OCI-LY1 (cell line): ENCODE results near the gene CD300C.

ENCODE experiments used
- H2AFZ ChIP-seq: fragments of 200-600 bp; sonication (generic), shearing (Covaris generic); 2 replicates; pipeline ENCODE4 v1.6.0; 2014; ENCODE audit warnings: antibody characterized with exemption, mild to moderate bottlenecking, low read length
- H3F3A ChIP-seq: fragments of 200-600 bp; sonication (generic), shearing (Covaris generic); 2 replicates; pipeline ENCODE4 v1.6.0; 2014; ENCODE audit warnings: mild to moderate bottlenecking, antibody characterized with exemption, low read length, moderate library complexity; ENCODE audit not compliant: insufficient read depth
- H3K27ac ChIP-seq: fragments of 200-600 bp; sonication (generic); 2 replicates; pipeline ENCODE4 v1.5.1; 2014; ENCODE audit warnings: low read length, mixed run types, mild to moderate bottlenecking, low read depth; ENCODE audit not compliant: poor library complexity, severe bottlenecking
- H3K27me3 ChIP-seq: fragments of 200-600 bp; sonication (generic); 2 replicates; pipeline ENCODE4 v1.6.0; 2014; ENCODE audit warnings: antibody characterized with exemption, mild to moderate bottlenecking, low read length, moderate library complexity; ENCODE audit not compliant: insufficient read depth
- H3K36me3 ChIP-seq: fragments of 200-600 bp; sonication (generic); 2 replicates; pipeline ENCODE4 v1.6.1; 2014; ENCODE audit warnings: mild to moderate bottlenecking, antibody characterized with exemption, low read length, moderate library complexity, mixed read lengths; ENCODE audit not compliant: insufficient read depth
- H3K4me1 ChIP-seq: fragments of 200-600 bp; sonication (generic); 2 replicates; pipeline ENCODE4 v1.5.1; 2014; ENCODE audit warnings: mild to moderate bottlenecking, low read length, moderate library complexity; ENCODE audit not compliant: insufficient read depth, severe bottlenecking
- H3K4me2 ChIP-seq: fragments of 200-600 bp; sonication (generic), shearing (Covaris generic); 2 replicates; pipeline ENCODE4 v1.6.1; 2014; ENCODE audit warnings: low read length
- H3K4me3 ChIP-seq: fragments of 200-600 bp; sonication (generic); 2 replicates; pipeline ENCODE4 v1.5.1; 2014; ENCODE audit warnings: low read length, low read depth, mild to moderate bottlenecking, mixed read lengths; ENCODE audit not compliant: poor library complexity, severe bottlenecking
- H3K79me2 ChIP-seq: fragments of 200-600 bp; shearing (Covaris generic); 2 replicates; pipeline ENCODE4 v1.6.1; 2016; ENCODE audit warnings: mixed run types, low read length, mixed read lengths; ENCODE audit not compliant: insufficient read depth
- H3K9ac ChIP-seq: fragments of 200-600 bp; sonication (generic), shearing (Covaris generic); 2 replicates; pipeline ENCODE4 v1.6.1; 2014; ENCODE audit warnings: mild to moderate bottlenecking, low read length, mixed read lengths
- H3K9me2 ChIP-seq: fragments of 200-600 bp; sonication (generic), shearing (Covaris generic); 2 replicates; pipeline ENCODE4 v1.6.1; 2014; ENCODE audit warnings: low read depth, mild to moderate bottlenecking, low read length, mixed read lengths
- H3K9me3 ChIP-seq: fragments of 200-600 bp; shearing (Covaris generic); 2 replicates; pipeline ENCODE4 v1.6.1; 2014; ENCODE audit warnings: low read length, mixed read lengths
- H4K20me1 ChIP-seq: fragments of 200-600 bp; sonication (generic), shearing (Covaris generic); 2 replicates; pipeline ENCODE4 v1.6.0; 2016; ENCODE audit warnings: mild to moderate bottlenecking, low read length; ENCODE audit not compliant: insufficient read depth
- EZH2 ChIP-seq: fragments of 200-600 bp; sonication (generic), shearing (Covaris generic); IDR thresholded peaks from 2 replicates; pipeline ENCODE4 v1.8.0; 2017; ENCODE audit warnings: borderline replicate concordance, mixed run types, mild to moderate bottlenecking, antibody characterized with exemption, low read length, moderate library complexity, mixed read lengths
- TF ChIP-seq, protein P1 (sequence below): fragments of 200-600 bp; sonication (generic), shearing (Covaris generic); IDR thresholded peaks from 2 replicates; pipeline ENCODE4 v1.5.1; 2017; ENCODE audit warnings: mild to moderate bottlenecking, antibody characterized with exemption, low read length, moderate library complexity, mixed read lengths

CD300C gene

DNA sequence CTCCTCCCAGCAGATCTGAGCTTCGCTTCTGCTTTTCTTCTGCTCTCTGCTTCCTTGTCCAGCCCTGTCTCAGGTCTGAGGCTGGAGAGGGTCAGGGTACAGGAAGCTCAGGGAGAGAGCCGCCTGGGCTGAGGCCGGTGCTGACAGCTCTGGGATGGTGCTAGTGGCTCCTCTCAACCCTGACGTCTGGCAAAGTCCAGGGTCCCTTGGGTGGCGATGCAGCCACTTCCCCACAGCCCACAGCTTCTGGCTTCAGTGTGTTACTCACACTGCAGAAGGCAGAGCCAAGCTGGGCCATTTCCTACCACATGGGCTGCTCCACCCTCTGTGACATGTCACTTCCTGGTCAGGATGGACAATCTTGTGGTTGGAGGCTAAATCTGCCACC lies at the start of gene CD300C:
TSS of gene CD300C (minus strand) at position 273 of the 388 bp plus-strand sequence. CDS start 333 bp downstream, outside the sequence.
- Histone ChIP-seq H3K27ac (no peak within 1 kb of the TSS), H3K9me2 (no peaks in the 10 kb centered on the region), H3K9ac (no peak within 1 kb of the TSS), H3K36me3 (no peaks in the 10 kb centered on the region), H3K4me3 (no peak within 1 kb of the TSS), H4K20me1 (no peaks in the 10 kb centered on the region), H3K4me2 (no peak within 1 kb of the TSS), H3K4me1 (no peaks in the 10 kb centered on the region), H3K27me3 (no peaks in the 10 kb centered on the region), H2AFZ (no peak within 1 kb of the TSS), H3K79me2 (no peaks in the 10 kb centered on the region), H3F3A (no peaks in the 10 kb centered on the region), H3K9me3 (no peaks in the 10 kb centered on the region)
- TF ChIP-seq, protein P1, sequence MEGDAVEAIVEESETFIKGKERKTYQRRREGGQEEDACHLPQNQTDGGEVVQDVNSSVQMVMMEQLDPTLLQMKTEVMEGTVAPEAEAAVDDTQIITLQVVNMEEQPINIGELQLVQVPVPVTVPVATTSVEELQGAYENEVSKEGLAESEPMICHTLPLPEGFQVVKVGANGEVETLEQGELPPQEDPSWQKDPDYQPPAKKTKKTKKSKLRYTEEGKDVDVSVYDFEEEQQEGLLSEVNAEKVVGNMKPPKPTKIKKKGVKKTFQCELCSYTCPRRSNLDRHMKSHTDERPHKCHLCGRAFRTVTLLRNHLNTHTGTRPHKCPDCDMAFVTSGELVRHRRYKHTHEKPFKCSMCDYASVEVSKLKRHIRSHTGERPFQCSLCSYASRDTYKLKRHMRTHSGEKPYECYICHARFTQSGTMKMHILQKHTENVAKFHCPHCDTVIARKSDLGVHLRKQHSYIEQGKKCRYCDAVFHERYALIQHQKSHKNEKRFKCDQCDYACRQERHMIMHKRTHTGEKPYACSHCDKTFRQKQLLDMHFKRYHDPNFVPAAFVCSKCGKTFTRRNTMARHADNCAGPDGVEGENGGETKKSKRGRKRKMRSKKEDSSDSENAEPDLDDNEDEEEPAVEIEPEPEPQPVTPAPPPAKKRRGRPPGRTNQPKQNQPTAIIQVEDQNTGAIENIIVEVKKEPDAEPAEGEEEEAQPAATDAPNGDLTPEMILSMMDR, result no peak
- TF ChIP-seq EZH2, result no peak

DNA sequence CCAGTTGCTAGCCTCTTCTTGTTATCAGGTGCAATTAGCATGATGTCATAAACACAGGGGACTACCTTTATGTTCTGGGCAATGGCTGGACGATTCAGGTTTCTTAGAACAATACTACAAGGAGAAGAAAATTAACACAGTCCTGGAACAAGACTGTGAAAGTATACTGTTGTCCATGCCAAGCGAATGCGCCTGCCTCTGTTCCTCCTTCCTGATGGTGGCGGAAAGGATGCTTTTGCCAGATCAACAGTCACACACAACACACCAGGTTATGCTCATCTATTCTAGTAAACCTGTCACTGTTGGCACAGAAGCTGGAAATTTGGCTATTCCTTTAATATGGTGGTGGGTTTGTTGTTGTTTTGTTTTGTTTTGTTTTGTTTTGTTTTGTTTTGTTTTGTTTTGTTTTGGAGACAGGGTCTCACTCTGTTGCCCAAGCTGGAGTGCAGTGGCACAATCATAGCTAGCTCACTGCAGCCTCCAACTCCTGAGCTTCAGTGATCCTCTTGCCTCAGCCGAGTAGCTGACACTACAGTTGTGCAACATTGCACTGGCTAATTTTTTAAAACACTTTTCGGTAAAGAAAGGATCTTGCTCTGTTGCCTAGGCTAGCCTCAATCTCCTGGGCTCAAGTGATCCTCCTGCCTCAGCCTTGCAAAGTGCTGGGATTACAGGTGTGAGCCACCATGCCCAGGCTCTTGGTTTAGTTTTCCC lies 49.3 kb upstream of the CD300C start:
- H3K4me2 ChIP-seq, result no peak overlapping the region
- no peak for TF ChIP-seq EZH2
- TF ChIP-seq, protein P1, result no peak
- H3K9me3 ChIP-seq, result no peaks in the 10 kb centered on the region
- H3F3A ChIP-seq, result no peaks in the 10 kb centered on the region
- no peaks in the 10 kb centered on the region for H3K36me3 ChIP-seq
- H3K27me3 ChIP-seq, result no peaks in the 10 kb centered on the region
- H3K27ac ChIP-seq, result no peak overlapping the region
- no peaks in the 10 kb centered on the region for H4K20me1 ChIP-seq
- H3K4me1 ChIP-seq, result no peaks in the 10 kb centered on the region
- no peaks in the 10 kb centered on the region for H3K9me2 ChIP-seq
- H2AFZ ChIP-seq, result no peak overlapping the region
- H3K9ac ChIP-seq, result no peak overlapping the region
- H3K4me3 ChIP-seq, result no peak overlapping the region
- no peaks in the 10 kb centered on the region for H3K79me2 ChIP-seq

DNA sequence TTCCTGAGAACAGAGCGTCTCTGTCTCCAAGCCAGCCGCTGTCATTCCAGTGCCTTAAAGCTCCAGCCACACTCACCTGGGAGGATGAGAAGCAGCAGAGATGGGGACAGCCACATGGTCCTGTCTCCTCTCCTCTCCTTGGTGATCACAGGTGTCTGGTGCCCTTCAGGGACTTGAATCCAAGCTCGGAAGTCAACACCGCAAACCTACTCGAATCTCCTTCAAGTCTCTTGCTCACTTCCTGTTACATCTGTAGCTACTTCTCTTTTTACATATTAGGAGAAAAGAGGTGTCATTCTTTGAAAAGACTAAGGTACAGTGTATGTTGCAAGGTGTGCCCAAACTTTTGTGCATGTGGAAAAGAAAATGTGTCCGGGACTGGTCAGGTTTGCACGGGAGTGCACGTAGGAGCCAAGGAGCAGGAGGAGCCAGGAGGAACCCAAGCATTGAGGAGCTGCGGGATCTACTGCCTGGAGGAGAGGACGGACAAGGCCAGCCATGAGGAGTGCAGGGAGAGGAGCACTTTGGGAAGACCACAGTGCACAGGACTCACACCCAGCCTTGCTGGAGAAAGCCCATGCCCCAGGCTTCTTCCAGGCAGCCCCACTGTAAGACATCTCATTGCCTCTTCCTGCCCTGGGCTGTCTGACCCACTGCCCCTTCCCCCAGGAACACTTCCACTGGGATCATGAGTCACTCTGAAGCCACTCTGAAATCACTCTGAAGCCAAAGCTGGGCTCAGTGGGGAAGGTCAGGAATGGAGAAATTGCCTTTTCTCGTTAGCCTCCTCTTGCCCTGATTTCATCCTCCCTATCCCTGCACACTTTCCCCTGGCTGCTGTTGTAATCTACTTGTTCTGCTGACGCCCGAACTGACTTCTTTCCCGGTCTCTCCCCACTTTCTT lies 46.4 kb upstream of the CD300C start, which contains the start of gene CD300LD:
TSS of gene CD300LD (minus strand) at position 197 of the 904 bp plus-strand sequence. CDS start at position 116, 81 bp downstream.
- TF ChIP-seq, protein P1, result no peak
- no peak for TF ChIP-seq EZH2
- Histone ChIP-seq H3K9ac (no peak within 1 kb of the TSS), H3K27ac (no peak within 1 kb of the TSS), H3K4me1 (no peaks in the 10 kb centered on the region), H3K9me3 (no peaks in the 10 kb centered on the region), H3K79me2 (no peaks in the 10 kb centered on the region), H4K20me1 (no peaks in the 10 kb centered on the region), H2AFZ (no peak within 1 kb of the TSS), H3K4me3 (no peak within 1 kb of the TSS), H3K36me3 (no peaks in the 10 kb centered on the region), H3K9me2 (no peaks in the 10 kb centered on the region), H3K4me2 (no peak within 1 kb of the TSS), H3K27me3 (no peaks in the 10 kb centered on the region), H3F3A (no peaks in the 10 kb centered on the region)
